ENCODE data around the gene SRPK2.
"Not testable (repeated sequence)": the region's sequence is repeated elsewhere in the genome, so short reads cannot be mapped to it uniquely, and the experiment has no call there.

The SRPK2 gene

GRCh38 chr7:105241198-105241597 is 147.5 kb downstream of the SRPK2 start:
- TF ChIP-seq, protein P1, sequence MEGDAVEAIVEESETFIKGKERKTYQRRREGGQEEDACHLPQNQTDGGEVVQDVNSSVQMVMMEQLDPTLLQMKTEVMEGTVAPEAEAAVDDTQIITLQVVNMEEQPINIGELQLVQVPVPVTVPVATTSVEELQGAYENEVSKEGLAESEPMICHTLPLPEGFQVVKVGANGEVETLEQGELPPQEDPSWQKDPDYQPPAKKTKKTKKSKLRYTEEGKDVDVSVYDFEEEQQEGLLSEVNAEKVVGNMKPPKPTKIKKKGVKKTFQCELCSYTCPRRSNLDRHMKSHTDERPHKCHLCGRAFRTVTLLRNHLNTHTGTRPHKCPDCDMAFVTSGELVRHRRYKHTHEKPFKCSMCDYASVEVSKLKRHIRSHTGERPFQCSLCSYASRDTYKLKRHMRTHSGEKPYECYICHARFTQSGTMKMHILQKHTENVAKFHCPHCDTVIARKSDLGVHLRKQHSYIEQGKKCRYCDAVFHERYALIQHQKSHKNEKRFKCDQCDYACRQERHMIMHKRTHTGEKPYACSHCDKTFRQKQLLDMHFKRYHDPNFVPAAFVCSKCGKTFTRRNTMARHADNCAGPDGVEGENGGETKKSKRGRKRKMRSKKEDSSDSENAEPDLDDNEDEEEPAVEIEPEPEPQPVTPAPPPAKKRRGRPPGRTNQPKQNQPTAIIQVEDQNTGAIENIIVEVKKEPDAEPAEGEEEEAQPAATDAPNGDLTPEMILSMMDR (IDR thresholded peaks at IDR 0.05; ENCODE audit: extremely low read depth, insufficient read depth, missing control alignments), result no peak
- no peak for DNase-seq (ENCODE audit: low spot score)
- in situ Hi-C loops (cut with MboI; ENCODE audit: low pct_unique_long_range_greater_than_20kb, low sequenced_read_pairs, unreplicated experiment), result no loop called here

DNA sequence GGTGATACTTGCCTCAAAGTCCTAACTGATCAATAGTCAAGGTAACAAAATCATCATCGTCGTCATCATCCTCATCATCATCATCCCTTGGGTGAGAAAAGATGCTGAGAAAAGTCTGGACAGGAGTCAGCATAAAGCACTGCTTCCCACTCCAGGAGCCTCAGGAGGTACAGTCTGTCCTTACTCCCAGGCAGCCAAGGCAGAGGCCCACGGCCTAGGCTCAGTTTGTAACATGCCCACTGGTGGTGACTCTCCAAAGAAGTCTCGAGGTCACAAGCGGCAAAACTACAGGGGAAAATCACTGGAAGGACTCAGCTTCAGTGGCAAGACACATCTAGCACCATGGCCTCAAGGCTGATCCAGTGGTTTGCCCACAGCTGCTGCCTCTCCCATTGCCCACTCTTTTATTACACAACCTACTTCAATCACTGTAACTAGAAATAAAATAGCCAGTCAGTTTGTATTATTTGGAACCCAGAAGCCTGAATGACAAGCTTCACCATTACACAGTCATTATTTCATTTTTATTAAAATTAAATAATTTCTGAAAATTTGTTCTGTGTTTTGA is 150.4 kb downstream of the SRPK2 start:
- no peak for DNase-seq (ENCODE audit: low spot score)
- in situ Hi-C loops (cut with MboI; ENCODE audit: low pct_unique_long_range_greater_than_20kb, low sequenced_read_pairs, unreplicated experiment), result no loop called here
- TF ChIP-seq, protein P1 (IDR thresholded peaks at IDR 0.05; ENCODE audit: extremely low read depth, insufficient read depth, missing control alignments), result no peak

GRCh38 chr7:105234886-105235285 is 153.8 kb downstream of the SRPK2 start:
- TF ChIP-seq, protein P1 (IDR thresholded peaks at IDR 0.05; ENCODE audit: extremely low read depth, insufficient read depth, missing control alignments), result no peak
- DNase-seq (ENCODE audit: low spot score), result no peak
- in situ Hi-C loops (cut with MboI; ENCODE audit: low pct_unique_long_range_greater_than_20kb, low sequenced_read_pairs, unreplicated experiment), result no loop called here

DNA sequence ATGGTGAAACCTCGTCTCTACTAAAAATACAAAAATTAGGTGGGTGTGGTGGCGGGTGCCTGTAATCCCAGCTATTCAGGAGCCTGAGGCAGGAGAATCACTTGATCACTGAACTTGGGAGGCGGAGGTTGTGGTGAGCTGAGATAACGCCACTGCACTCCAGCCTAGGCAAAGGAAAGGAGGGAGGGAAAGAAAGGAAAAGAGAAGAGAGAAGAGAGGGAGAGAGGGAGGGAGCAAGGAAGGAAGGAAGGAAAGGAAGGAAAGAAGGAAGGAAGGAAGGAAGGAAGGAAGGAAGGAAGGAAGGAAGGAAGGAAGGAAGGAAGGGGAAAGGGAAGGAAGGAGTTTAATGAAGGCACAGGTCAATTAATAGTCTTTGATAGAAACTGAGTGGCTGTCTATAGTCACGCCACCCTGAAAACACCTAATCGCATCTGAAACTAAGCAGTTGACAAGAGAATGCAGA is 155.9 kb downstream of the SRPK2 start:
- in situ Hi-C loops (cut with MboI; ENCODE audit: low pct_unique_long_range_greater_than_20kb, low sequenced_read_pairs, unreplicated experiment); DNase-seq (ENCODE audit: low spot score): not testable (repeated sequence)

- in situ Hi-C loops (cut with MboI; ENCODE audit: low pct_unique_long_range_greater_than_20kb, low sequenced_read_pairs, unreplicated experiment), result no loop called here
- no peak for DNase-seq (ENCODE audit: low spot score)
- TF ChIP-seq, protein P1 (IDR thresholded peaks at IDR 0.05; ENCODE audit: extremely low read depth, insufficient read depth, missing control alignments), result no peak
Measured at GRCh38 chr7:105230486-105230885, 158.2 kb downstream of the SRPK2 start.

GRCh38 chr7:105229641-105230040 is 159.1 kb downstream of the SRPK2 start:
- no peak for DNase-seq (ENCODE audit: low spot score)
- in situ Hi-C loops (cut with MboI; ENCODE audit: low pct_unique_long_range_greater_than_20kb, low sequenced_read_pairs, unreplicated experiment), result no loop called here

DNA sequence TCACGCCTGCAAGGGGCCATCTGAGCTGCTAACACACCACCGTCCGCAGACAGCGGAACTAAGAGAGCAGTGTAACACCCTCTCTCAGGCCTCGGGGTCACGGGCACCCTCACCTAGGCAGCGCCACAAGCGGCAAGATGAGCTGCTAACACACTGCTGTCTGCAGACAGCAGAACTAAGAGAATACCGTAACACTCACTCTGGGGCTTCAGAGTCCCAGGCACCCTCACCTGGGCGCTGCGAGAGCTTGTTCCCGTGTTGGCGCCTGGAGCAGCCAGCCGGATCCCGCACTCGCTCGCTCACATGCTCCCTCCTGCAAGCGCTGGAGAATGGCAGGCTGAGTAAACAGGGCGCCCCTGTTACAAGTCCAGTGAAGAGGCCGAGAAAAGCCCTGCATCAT is 160.2 kb downstream of the SRPK2 start:
- TF ChIP-seq, protein P1 (IDR thresholded peaks at IDR 0.05; ENCODE audit: extremely low read depth, insufficient read depth, missing control alignments), result no peak
- no peak for DNase-seq (ENCODE audit: low spot score)
- in situ Hi-C loops (cut with MboI; ENCODE audit: low pct_unique_long_range_greater_than_20kb, low sequenced_read_pairs, unreplicated experiment), result no loop called here

More at GRCh38 chr7:105229641-105230040, 159.1 kb downstream of the SRPK2 start:
- TF ChIP-seq, protein P1 (IDR thresholded peaks at IDR 0.05; ENCODE audit: extremely low read depth, insufficient read depth, missing control alignments), result no peak

Data from GM13977 (cell line).